ENCODE data around the gene GPR4. TPM values are rescaled to one million over a fixed set of nuclear protein-coding genes. Genes with fewer than 3 reads are reported as not detected.
"Not testable (repeated sequence)": the region's sequence is repeated elsewhere in the genome, so short reads cannot be mapped to it uniquely, and the experiment has no call there.

Gene GPR4
- total RNA-seq, 1 experiment from 2014 or later = 0.48 TPM

DNA sequence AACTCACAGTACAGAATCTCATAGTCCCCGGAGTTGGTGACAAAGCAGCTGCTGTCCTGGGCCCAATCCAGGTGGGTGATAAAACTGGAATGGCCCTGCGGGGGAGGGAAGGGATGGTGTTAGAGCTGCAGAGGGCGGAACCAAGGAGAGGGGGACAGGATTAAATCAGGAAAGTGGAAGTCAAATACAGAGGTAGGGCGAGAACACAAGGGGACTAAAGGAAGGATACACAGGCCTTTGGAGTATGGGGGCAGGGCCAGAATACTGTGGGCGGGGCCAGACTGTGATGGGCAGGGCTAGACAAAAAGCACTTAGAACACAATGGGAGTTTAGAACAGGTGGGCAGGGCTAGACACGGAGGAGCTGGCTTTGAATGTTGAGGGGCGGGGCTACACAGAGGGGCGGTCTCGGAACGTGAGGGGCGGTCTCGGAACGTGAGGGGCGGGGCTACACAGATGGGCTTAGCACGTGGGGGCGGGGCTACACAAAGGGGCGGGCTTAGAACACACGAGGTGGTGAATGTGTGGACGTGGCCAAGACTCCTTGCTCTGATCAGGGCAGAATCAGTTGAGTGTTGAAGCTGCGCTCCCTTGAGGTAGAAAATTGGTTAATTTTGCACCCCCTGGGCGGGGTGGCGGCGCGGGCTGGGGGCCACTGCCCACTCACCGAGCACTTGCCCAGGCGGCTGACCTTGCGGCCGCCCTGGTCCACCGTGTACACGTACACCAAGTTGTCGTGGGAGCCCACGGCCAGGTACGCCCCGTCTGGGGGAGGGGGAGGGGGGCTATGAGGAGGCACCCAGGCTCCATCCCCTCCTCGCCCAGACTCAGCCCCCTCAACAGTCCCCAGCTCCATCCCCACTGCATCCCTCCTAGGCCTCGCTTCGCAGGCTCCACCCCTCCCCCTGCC lies 14.0 kb upstream of the GPR4 start:
- no peak for TF ChIP-seq OVOL2 (CRISPR knock-in tag; IDR thresholded peaks at IDR 0.05; ENCODE audit: borderline replicate concordance)
- peak; percentile 47; the same call in 1 of the 2 replicates for TF ChIP-seq ETV6 (CRISPR knock-in tag; IDR thresholded peaks at IDR 0.05)
- TF ChIP-seq RELA (CRISPR knock-in tag; IDR thresholded peaks at IDR 0.05; ENCODE audit: borderline replicate concordance) = no peak
- TF ChIP-seq, protein P1, sequence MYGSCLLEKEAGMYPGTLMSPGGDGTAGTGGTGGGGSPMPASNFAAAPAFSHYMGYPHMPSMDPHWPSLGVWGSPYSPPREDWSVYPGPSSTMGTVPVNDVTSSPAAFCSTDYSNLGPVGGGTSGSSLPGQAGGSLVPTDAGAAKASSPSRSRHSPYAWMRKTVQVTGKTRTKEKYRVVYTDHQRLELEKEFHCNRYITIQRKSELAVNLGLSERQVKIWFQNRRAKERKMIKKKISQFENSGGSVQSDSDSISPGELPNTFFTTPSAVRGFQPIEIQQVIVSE (CRISPR knock-in tag; IDR thresholded peaks at IDR 0.05; ENCODE audit: borderline replicate concordance) = no peak
- TF ChIP-seq ZNF219 (CRISPR knock-in tag; IDR thresholded peaks at IDR 0.05; ENCODE audit: borderline replicate concordance) = no peak
- no peak for TF ChIP-seq E2F4 (CRISPR knock-in tag; IDR thresholded peaks at IDR 0.05; ENCODE audit: borderline replicate concordance, low read depth)
- TF ChIP-seq SOX15 (CRISPR knock-in tag; IDR thresholded peaks at IDR 0.05) = no peak
- no peak for TF ChIP-seq JUN (CRISPR knock-in tag; IDR thresholded peaks at IDR 0.05)
- TF ChIP-seq, protein P2, sequence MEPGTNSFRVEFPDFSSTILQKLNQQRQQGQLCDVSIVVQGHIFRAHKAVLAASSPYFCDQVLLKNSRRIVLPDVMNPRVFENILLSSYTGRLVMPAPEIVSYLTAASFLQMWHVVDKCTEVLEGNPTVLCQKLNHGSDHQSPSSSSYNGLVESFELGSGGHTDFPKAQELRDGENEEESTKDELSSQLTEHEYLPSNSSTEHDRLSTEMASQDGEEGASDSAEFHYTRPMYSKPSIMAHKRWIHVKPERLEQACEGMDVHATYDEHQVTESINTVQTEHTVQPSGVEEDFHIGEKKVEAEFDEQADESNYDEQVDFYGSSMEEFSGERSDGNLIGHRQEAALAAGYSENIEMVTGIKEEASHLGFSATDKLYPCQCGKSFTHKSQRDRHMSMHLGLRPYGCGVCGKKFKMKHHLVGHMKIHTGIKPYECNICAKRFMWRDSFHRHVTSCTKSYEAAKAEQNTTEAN (CRISPR knock-in tag; IDR thresholded peaks at IDR 0.05) = no peak
- TF ChIP-seq, protein P3, sequence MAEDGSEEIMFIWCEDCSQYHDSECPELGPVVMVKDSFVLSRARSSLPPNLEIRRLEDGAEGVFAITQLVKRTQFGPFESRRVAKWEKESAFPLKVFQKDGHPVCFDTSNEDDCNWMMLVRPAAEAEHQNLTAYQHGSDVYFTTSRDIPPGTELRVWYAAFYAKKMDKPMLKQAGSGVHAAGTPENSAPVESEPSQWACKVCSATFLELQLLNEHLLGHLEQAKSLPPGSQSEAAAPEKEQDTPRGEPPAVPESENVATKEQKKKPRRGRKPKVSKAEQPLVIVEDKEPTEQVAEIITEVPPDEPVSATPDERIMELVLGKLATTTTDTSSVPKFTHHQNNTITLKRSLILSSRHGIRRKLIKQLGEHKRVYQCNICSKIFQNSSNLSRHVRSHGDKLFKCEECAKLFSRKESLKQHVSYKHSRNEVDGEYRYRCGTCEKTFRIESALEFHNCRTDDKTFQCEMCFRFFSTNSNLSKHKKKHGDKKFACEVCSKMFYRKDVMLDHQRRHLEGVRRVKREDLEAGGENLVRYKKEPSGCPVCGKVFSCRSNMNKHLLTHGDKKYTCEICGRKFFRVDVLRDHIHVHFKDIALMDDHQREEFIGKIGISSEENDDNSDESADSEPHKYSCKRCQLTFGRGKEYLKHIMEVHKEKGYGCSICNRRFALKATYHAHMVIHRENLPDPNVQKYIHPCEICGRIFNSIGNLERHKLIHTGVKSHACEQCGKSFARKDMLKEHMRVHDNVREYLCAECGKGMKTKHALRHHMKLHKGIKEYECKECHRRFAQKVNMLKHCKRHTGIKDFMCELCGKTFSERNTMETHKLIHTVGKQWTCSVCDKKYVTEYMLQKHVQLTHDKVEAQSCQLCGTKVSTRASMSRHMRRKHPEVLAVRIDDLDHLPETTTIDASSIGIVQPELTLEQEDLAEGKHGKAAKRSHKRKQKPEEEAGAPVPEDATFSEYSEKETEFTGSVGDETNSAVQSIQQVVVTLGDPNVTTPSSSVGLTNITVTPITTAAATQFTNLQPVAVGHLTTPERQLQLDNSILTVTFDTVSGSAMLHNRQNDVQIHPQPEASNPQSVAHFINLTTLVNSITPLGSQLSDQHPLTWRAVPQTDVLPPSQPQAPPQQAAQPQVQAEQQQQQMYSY (CRISPR knock-in tag; IDR thresholded peaks at IDR 0.05) = peak; percentile 69
- peak; percentile 44; the same call in 1 of the 2 replicates for TF ChIP-seq USF1 (CRISPR knock-in tag; IDR thresholded peaks at IDR 0.05)
- TF ChIP-seq KAT7 (CRISPR knock-in tag; IDR thresholded peaks at IDR 0.05; ENCODE audit: borderline replicate concordance) = no peak
- TF ChIP-seq PRRX2 (CRISPR knock-in tag; IDR thresholded peaks at IDR 0.05) = no peak
- TF ChIP-seq HMGA2 (CRISPR knock-in tag; IDR thresholded peaks at IDR 0.05) = no peak
- TF ChIP-seq, protein P4, sequence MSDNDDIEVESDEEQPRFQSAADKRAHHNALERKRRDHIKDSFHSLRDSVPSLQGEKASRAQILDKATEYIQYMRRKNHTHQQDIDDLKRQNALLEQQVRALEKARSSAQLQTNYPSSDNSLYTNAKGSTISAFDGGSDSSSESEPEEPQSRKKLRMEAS (CRISPR knock-in tag; IDR thresholded peaks at IDR 0.05) = peak; percentile 67
- TF ChIP-seq, protein P5, sequence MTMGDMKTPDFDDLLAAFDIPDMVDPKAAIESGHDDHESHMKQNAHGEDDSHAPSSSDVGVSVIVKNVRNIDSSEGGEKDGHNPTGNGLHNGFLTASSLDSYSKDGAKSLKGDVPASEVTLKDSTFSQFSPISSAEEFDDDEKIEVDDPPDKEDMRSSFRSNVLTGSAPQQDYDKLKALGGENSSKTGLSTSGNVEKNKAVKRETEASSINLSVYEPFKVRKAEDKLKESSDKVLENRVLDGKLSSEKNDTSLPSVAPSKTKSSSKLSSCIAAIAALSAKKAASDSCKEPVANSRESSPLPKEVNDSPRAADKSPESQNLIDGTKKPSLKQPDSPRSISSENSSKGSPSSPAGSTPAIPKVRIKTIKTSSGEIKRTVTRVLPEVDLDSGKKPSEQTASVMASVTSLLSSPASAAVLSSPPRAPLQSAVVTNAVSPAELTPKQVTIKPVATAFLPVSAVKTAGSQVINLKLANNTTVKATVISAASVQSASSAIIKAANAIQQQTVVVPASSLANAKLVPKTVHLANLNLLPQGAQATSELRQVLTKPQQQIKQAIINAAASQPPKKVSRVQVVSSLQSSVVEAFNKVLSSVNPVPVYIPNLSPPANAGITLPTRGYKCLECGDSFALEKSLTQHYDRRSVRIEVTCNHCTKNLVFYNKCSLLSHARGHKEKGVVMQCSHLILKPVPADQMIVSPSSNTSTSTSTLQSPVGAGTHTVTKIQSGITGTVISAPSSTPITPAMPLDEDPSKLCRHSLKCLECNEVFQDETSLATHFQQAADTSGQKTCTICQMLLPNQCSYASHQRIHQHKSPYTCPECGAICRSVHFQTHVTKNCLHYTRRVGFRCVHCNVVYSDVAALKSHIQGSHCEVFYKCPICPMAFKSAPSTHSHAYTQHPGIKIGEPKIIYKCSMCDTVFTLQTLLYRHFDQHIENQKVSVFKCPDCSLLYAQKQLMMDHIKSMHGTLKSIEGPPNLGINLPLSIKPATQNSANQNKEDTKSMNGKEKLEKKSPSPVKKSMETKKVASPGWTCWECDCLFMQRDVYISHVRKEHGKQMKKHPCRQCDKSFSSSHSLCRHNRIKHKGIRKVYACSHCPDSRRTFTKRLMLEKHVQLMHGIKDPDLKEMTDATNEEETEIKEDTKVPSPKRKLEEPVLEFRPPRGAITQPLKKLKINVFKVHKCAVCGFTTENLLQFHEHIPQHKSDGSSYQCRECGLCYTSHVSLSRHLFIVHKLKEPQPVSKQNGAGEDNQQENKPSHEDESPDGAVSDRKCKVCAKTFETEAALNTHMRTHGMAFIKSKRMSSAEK (CRISPR knock-in tag; IDR thresholded peaks at IDR 0.05; ENCODE audit: borderline replicate concordance) = no peak
- peak; percentile 45; the same call in 1 of the 2 replicates for TF ChIP-seq SP1 (CRISPR knock-in tag; conservative IDR thresholded peaks at IDR 0.05)
- TF ChIP-seq USF2 (CRISPR knock-in tag; IDR thresholded peaks at IDR 0.05) = 0 out of 2 replicates have a peak, but pooled peaks have one; percentile 24
- Mint-ChIP-seq H3K27me3 (ENCODE audit: low read depth) (no peaks in the 10 kb centered on the region), H3K27ac (peak overlapping the region; percentile 99), H3K4me3 (peak overlapping the region; percentile 86), H3K36me3 (peaks cover 29% of the 10 kb centered on the region), H3K4me1 (0 out of 2 replicates have a peak, but pooled peaks cover 7% of the 10 kb centered on the region), H3K9me3 (no peaks in the 10 kb centered on the region)
- ChIA-PET CTCF (interaction anchor here (0.7 to 6.2 kb wide), 23 partner anchors 8 to 177 kb away, joined by 3 to 86 read pairs (median 4); partner anchors contain the start of genes EML2 and QPCTL), POLR2A (interaction anchor here (0.7 to 2.1 kb wide), 13 partner anchors 10 to 211 kb away, joined by 3 to 13 read pairs (median 4); partner anchors contain the start of genes EML2, PPP1R13L and QPCTL)
- ATAC-seq (peak; percentile 96), DNase-seq (ENCODE audit: low spot score) (peak; percentile 99)

GRCh38 chr19:45615056-45615455 lies 13.0 kb upstream of the GPR4 start:
- Mint-ChIP-seq H3K4me3 (peak overlapping the region; percentile 30), H3K36me3 (peaks cover 32% of the 10 kb centered on the region)
- ChIA-PET POLR2A (interaction anchor here (0.9 to 2.1 kb wide), 4 partner anchors 24 to 107 kb away, joined by 3 to 13 read pairs (median 6); no protein-coding TSS in a partner anchor), CTCF (interaction anchor here (0.7 to 6.2 kb wide), 9 partner anchors 9 to 176 kb away, joined by 3 to 86 read pairs (median 11); partner anchors contain the start of genes EML2 and QPCTL)
- DNase-seq (ENCODE audit: low spot score); H3K27me3 Mint-ChIP-seq (ENCODE audit: low read depth); ATAC-seq; H3K4me1 Mint-ChIP-seq; H3K27ac Mint-ChIP-seq; H3K9me3 Mint-ChIP-seq: not testable (repeated sequence)
